ENCODE data around the gene PNPLA2.

Gene PNPLA2

DNA sequence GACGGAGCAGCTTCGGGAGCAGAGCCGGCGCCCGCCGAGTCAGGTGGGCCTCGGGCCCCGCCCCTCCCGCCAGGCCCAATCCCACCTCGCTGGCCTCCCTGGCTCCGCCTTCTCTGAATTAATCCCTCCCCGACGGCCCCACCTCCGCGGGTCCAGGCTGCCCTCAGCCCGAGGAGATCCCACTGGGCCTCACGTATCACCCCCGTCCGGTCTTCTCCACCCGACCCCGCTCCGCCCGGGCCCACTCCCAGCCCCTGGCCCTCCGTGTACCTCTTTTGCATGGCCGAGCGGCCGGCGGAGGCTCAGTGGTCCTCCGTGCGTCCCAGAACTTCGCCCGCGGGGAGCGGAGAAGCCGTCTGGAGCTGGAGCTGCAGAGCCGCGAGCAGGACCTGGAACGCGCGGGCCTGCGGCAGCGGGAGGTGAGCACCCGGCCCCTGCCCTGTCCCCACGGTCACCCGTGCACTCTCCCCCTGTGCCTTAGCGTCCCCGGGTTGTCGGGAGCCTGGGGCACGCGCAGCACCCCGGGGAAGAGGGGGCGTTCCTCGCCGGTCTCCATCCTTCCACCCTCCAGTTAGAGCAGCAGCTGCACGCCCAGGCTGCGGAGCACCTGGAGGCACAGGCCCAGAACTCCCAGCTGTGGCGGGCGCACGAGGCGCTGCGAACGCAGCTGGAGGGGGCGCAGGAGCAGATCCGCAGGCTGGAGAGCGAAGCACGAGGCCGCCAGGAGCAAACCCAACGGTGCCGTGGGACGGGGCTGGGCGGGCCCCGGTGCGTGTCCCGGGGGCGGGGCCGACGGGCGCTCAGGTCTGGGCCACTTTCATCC is 11.8 kb downstream of the PNPLA2 start:
- peak; percentile 89 for DNase-seq (ENCODE audit: low spot score)

DNA sequence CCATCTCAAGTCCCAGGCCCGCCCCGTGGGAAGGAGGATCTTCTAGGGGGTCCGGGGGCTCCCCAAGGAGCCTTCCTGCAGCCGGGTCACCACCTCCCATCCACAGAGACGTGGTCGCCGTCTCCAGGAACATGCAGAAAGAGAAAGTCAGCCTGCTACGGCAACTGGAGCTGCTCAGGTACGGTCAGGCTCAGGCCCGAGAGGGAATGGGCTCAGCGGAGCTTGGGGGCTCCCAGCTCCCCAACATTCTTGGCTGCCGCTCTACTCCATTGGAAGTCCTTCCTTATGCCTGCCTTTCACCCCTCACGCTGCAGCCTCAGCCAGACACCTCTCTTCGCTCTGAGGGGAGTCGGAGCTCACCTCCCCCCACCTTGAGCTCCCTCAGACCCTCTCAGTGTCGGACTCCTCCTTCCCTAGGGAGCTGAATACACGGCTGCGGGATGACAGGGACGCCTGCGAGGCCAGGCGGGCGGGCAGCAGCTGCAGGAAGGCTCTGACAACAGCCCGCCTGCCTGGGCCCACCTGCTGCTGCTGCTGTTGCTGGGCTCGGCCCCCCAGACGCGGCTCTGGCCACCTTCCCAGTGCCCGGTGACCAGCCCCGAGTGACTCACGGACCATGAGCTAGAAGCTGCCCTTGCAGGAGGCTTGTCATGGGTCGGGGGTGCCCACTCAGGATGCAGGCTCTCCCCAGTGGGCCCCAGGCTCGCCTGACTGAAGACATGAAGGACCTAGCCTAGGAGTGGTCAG is 12.6 kb downstream of the PNPLA2 start:
- DNase-seq (ENCODE audit: low spot score), result peak; percentile 63

DNA sequence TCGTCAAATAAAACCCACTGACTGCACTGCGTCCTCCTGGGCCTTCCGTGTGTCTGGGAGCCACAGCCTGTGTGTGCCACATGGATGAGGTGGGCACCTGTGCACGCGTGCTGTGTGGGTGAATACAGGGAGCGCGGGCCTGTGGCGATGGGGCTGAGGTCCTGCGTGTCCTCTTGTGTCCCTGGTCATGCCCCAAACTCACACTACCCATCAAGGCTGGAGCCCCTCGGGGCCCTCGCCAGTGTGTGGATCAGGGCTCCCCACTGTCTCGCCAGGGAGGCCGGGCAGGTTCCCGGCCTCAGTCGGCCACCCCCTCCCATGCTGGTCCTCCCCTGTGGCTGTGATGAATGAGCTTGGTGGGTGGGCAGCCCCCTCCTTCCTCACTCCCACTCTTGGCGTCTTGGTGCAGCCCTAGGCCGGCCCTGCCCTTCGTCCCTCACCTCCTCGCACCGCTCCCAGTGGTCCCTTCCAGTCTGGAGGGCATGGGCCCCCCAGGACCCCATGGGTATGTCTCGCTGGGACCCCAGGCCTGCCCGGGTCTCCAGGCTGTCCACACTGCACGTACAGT is 13.3 kb downstream of the PNPLA2 start:
- DNase-seq (ENCODE audit: low spot score), result no peak

DNA sequence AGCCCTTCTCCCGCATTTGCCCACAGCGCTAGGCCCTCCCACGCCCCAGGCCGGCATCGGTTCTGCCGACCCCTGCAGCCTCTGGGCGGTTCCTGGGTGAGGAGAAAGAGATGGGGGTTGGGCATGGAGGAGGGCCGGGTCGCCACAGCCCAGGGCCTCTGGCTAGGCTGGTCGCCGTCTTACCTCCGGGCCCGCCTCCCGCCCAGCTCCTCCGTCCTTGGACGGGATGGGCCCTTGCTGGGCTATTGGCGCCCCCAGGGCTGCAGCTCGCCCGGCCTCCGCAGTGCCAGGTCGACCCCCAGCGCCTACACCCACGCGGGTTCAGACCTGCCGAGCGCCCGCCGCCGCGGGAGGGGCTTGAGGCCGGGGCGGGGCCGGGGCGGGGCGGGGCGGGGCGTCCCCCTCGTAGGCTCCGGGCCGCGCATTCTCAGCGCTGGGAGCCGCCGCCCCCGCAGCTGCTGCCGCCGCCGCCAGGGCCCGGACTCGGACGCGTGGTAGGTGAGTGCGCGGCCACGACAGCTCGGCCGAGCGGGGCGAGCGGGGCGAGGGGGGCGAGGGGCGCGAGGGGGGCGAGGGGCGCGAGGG is 13.9 kb downstream of the PNPLA2 start, which contains the start of gene CD151:
TSS of gene CD151 (plus strand) at position 424 of the 585 bp plus-strand sequence. CDS start 3,118 bp downstream, outside the sequence.
- DNase-seq (ENCODE audit: low spot score), result peak; percentile 78

DNA sequence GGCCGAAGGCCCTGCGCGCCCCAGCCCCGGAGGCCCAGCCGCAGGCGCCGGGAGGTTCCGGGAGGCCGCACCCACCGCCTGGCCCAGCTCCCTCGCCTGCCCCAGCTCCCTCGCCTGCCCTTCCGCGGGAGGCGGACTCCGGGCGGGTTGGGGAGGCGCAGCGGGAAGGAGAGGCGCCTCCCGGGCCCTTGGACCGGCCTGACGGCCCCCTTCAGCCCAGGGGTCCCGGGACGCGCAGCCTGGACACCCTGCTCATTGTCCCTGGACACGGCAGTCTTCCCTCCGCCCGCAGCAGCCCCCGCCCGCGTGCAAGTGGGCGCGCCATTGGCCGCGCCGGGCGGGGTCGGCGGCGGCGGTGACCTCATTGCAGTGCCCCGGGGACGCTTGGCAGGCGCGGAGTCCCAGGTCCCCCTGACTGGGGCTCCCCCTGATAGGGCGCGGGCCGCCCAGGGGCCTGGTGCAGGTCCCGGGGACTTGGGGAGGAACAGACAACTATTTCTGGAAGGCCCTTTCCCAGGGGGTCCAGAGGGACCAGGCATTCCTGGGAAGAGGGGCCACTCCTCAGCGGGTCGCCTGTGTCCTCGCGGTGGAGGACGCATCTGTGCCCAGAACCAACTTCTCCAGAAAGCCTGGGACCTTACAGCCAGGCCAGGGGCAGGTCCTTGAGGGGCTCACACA is 14.5 kb downstream of the PNPLA2 start:
- DNase-seq (ENCODE audit: low spot score), result no peak

DNA sequence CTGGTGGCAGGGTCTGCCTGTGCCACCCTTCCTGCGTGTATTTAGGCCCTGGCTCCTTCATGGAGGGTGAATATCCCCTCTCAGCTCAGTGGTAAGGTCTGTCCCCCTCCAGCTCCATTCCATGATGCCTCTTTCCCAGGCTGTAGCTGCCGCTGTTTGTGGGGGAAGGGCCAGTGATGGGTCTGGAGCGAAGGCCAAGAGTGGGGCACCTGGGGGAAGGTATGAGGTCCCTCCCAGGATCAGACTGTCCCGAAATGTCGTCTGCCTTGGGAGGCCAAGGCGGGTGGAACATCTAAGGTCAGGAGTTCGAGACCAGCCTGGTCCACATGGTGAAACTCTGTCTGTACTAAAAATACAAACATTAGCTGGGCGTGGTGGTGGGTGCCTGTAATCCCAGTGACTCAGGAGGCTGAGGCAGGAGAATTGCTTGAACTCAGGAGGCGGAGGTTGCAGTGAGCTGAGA is 15.2 kb downstream of the PNPLA2 start:
- no peak for DNase-seq (ENCODE audit: low spot score)

DNA sequence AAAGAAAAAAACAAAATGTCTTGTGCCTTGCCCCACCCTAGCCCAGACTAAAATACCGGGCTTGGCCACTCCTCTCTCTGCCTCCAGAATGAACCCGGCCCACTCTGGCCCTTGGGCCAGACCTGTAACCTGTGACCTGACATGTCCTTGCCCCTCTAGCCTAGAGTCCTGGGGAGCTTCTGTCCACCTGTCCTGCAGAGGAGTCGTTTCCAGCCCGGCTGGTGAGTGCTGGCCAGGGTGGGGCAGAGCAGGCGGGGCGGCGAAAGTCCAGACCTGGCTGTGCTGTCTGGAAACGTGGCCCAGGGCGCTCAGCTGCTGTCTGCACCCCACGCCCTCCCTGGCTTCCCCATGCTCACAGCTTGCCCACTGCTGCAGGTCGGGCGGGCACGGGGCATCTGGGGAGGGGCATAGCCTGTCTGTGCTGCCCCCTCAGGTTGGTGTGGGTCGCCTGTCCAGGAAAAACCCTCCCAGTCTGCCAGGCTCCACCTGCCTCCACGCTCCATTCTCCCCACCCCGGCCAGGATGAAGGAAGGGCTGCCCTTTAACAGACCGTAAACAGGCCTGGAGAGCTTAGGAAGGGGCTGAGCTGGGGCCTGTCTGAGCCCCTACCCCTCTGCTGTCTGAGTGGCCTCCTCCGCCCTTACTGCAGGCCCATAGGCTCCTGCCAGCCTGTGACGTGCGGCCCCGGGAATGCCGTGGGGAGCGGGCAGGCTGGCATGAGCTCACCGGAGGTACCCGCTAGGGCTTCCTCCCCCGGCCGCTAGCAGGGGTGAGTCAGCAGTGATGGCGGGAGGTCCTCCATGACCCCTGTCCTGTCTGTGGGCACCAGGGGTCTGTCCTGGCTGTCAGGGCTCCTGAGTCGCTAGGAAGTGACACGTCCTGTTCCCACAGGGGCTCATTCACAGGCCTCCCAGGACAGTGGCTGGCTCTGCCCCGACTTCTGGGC is 15.9 kb downstream of the PNPLA2 start:
- no peak for DNase-seq (ENCODE audit: low spot score)

DNA sequence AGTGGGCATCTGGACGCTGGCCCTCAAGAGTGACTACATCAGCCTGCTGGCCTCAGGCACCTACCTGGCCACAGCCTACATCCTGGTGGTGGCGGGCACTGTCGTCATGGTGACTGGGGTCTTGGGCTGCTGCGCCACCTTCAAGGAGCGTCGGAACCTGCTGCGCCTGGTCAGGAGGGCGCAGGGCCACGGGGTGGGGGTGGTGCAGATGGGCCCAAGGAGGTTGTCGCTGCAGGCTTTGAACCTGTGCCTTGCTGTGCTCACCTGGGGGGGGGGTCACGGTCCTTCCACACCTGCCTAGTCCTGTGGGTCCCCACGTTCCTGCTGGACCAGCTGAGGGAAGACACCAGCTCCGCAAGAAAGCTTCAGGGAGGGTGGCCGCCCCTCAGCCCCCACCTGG is 17.6 kb downstream of the PNPLA2 start:
- DNase-seq (ENCODE audit: low spot score), result no peak

DNA sequence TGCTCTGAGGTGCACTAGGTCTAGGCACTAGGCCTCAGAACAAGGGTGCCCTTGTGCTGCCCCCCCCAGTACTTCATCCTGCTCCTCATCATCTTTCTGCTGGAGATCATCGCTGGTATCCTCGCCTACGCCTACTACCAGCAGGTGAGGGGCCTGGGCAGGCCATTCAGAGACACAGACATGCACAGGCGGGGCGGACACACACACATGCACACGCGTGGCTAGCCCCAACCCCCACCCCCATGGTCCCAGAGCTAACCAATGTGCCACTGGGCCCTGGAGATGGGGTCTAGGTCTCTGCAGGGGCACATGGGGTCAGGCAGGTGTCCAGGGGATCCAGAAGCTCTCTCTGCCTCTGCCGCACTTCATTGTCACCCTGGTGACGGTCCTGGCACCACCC is 18.0 kb downstream of the PNPLA2 start:
- DNase-seq (ENCODE audit: low spot score), result no peak

DNA sequence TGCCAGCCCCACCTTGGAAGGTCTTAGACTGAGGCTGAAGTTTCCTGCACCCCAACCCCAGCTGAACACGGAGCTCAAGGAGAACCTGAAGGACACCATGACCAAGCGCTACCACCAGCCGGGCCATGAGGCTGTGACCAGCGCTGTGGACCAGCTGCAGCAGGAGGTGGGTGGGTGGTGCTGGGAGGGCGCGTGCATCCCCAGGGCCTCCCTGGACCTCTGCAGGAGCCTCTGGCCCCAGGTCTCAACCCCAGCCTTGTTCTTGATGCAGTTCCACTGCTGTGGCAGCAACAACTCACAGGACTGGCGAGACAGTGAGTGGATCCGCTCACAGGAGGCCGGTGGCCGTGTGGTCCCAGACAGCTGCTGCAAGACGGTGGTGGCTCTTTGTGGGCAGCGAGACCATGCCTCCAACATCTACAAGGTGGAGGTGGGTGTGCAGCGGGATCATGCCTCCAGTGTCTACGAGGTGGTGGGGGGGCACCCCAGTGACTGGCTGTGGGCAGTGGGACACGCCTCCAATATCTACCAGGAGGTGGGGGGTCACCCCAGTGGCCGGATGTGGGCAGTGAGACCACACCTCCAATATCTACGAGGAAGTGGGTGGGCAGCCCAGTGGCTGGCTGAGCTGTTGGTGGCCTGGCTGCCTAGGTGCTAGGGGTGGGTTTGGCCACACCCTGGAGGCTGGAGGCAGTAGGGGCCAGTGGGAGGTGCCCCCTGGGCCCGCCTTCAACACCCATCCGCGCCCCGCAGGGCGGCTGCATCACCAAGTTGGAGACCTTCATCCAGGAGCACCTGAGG is 18.7 kb downstream of the PNPLA2 start:
- DNase-seq (ENCODE audit: low spot score), result no peak

DNA sequence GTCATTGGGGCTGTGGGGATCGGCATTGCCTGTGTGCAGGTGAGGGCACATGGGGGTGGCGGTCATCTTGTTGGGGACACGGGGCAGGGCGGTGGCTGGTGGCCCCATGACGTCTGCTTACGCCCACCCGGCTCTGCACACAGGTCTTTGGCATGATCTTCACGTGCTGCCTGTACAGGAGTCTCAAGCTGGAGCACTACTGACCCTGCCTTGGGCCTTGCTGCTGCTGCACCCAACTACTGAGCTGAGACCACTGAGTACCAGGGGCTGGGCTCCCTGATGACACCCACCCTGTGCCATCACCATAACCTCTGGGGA is 19.2 kb downstream of the PNPLA2 start:
- no peak for DNase-seq (ENCODE audit: low spot score)

DNA sequence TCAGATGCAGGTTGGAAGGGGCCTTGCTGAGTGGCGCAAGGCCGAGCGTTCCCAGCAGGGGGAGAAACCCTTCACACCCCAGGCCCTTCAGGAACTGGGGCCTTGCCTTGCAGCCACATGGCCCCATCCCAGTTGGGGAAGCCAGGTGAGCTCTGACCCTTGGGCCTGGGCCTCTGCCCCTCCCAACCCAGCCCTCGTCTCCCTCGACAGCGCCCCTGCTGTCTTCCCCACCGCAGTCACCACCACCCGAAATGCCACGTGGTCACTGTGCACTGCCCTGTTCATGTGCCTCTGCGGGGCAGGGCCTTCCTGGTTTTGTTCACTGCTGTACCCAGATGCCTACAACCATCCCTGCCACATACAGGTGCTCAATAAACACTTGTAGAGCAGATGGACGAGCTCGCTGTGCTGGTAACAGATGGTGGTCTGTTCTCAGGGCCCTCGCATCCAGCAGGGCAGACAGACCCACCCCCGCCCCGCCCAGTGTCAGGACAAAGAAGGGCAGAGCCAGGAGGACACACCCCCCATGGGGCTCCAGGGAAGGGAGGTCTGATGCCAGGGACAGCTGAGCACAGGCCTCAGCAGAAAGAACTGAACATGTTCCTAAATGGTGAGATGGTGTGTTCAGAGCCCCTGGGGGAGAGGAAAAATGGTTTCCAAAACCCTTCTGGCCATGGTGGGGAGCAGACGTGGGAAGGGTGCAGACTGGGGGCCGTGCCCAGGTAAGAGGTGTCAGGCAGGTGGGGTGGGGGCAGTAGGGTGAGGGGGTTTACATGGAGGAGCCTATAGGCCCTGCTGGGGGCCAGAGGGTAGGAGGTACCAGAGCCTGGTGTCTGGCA is 19.9 kb downstream of the PNPLA2 start:
- no peak for DNase-seq (ENCODE audit: low spot score)

DNA sequence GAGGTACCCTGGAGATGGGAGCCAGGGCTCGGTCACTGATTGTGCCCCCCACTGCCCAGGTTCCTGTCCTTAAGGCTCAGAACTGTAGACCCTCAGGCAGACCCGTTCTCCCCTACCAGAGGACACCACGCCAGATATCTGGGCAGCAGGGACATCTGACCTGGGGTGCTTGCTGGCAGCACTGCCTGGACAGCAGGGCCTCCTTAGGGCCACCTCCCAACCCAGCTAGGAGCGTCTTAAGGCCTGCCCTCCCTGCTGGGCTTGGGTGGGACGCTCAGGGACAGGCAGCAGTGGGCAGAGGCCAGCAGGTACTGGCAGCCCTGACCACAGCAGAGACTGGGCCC is 20.5 kb downstream of the PNPLA2 start:
- DNase-seq (ENCODE audit: low spot score), result no peak

DNA sequence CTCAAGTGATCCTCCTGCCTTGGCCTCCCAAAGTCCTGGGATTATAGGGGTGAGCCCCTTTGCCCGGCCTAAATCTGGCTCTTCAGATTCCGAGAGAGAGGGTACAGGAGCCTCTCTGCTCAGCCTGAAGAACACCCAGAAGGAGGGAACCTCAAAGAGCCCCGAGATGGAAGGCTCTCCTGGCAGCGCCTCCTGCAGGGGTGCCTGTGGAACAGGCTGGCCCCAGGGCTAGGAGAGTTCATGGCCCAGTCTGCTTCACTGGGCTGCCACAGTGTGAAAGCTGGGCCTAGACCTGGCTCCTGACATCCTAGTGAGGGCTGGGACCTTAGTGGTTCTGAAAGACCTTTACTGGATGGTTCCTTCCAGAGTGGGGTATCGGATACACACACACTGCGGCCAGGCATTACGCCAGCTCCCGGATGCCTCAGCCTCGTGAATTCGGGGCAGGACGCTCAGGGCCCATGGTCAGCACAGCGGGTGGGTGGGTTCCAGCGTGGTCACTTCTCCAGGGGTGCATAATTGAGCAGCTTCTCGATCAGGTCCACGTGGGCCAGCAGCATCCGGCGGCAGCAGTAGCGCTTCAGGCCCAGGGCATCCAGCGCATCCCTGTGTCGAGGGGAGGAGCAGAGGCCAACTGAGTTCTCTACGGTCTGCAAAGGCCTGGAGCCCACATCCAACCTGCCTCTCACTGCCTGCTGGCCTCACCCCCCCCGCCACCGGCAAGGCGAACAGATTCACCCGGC is 21.3 kb downstream of the PNPLA2 start:
- DNase-seq (ENCODE audit: low spot score), result no peak

DNA sequence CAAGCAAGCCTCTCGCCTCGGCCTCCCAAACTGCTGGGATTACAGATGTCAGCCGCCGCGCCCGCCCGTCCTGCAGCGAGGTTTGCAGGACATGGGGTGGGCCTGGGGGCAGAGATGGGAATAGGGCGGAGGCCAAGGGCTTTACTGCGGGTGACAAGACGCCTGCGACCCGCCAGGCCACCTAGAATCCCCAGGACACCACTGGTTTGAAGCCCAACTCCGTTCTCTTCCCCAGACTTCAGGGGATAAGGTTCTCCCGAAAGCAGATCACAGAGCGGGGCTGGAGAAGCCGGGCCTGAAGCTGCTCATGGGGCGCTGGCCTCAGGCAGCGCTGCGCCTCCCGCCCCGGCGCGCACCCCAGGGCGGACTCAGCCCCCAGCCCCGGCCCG is 23.3 kb downstream of the PNPLA2 start:
- DNase-seq (ENCODE audit: low spot score), result no peak

DNA sequence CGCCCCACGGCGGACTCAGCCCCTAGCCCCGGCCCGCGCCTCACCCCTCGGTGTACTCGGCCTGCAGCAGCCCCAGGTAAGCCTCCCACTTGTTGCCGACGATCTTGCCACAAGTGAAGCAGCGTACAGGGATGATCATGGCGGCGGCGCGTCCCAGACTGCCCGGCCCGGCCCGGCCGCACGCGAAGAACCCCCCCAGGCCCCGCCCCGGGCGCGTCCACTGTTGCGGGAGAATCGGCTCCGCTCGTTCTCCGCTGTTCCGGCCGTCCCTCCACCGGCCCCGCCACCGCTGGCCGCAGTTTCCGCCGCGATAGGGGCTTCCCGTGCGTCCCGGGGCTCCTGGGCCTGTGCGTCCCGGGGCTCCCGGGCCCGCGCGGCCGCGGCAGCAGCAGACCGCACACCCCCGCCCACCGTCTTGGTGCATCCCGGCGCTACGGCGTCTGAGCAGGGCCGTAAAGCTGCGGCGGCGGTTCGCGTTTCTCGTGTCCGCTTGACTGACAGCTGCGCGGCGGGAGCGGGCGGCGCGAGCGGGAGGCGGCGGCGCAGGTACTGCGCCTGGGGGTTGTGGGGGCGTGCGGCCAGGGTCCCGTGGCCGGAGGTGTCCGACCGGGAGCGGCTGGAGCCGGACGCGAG is 23.8 kb downstream of the PNPLA2 start, which contains the start of the genes POLR2L and TSPAN4:
TSS of gene POLR2L (minus strand) at position 160 of the 633 bp plus-strand sequence. CDS start at position 139, 21 bp downstream.
TSS of gene TSPAN4 (plus strand) at position 483 of the 633 bp plus-strand sequence. CDS start 7,453 bp downstream, outside the sequence.
- DNase-seq (ENCODE audit: low spot score), result peak; percentile 87

DNA sequence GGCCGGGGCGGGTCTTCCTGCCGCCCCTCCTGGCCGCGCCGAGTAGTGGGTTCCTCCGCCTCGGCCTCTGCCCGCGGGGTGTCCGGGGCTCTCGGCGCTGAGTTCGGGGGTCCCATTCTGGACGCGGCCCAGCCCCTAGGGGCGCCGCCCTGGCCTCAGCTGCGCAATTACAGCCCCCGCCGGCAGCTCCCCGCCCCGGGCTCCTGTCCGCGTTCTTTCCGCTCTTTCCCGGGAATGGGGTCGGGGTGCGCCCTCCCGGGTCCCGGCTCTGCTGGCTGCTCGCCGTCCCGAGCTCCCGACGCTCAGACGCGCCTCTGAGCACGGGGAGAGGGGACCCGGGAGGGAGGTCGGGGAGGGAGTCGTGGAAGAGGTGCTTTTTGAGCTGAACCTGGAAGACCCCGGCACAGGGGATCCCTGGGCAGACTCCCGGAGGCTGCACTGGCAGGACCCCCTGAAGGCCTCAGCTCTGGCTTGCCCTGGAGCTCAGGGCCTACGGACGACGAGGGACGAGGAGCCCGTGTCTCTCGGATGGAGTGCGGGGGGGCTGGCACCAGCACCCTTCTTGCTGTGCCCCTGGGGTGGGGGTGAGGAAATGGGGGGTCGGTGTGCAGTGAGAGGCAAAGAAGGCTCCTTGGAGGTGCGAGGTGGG is 24.5 kb downstream of the PNPLA2 start:
- DNase-seq (ENCODE audit: low spot score), result no peak

All from SK-N-DZ (cell line).